Measurements from ENCODE around the gene MAPRE3. TPM values are rescaled to one million over a fixed set of nuclear protein-coding genes. Genes with fewer than 3 reads are reported as not detected.
A peak's percentile ranks its signal among the peaks of the same experiment; 100 is the strongest.

MAPRE3 gene
- total and polyA plus RNA-seq, 9 donors = 7.8 to 45.7 (median 27.1) TPM

GRCh38 chr2:26978061-26978596 is 7.7 kb downstream of the MAPRE3 start:
- Histone ChIP-seq H3K9me3 (replicated peaks; ENCODE audit: control insufficient read depth, low read depth, low read length) (no peaks in the 10 kb centered on the region), H3K27ac (ENCODE audit: low read length) (no peak overlapping the region), H3K27me3 (ENCODE audit: control insufficient read depth, insufficient read depth, low read length) (peaks cover 7% of the 10 kb centered on the region), H3K36me3 (ENCODE audit: control insufficient read depth, insufficient read depth, low read length) (no peaks in the 10 kb centered on the region), H3K4me3 (ENCODE audit: low read length) (no peak overlapping the region), H3K4me1 (ENCODE audit: control insufficient read depth, insufficient read depth, low read length) (peaks cover 7% of the 10 kb centered on the region)
- 71% methylated on average over 1 of the region's 4 CpGs for WGBS (ENCODE audit: insufficient coverage)
- DNase-seq = no peak

DNA sequence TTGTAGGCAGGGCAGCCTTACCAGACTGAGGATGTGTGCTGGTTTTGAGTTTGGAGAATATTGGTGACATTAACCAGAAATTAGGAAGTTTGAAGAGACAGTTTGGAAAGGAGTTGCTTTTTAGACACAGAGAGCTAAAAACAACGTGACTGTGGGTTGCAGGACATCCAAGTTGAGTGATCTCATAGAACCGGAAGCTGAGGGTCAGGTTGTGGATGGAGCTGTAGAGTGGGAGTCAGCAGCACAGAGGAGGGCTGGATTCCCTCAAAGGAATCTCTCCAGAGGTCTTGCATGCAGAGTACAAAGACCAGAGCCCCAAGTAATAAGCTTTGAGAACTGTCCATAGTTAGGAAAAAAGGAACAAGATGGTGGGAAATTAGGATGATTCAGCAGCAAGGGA is 9.3 kb downstream of the MAPRE3 start:
- Histone ChIP-seq H3K27ac (ENCODE audit: low read length) (no peak overlapping the region), H3K9me3 (replicated peaks; ENCODE audit: control insufficient read depth, low read depth, low read length) (no peaks in the 10 kb centered on the region), H3K36me3 (ENCODE audit: control insufficient read depth, insufficient read depth, low read length) (no peaks in the 10 kb centered on the region), H3K4me1 (ENCODE audit: control insufficient read depth, insufficient read depth, low read length) (peaks cover 7% of the 10 kb centered on the region), H3K27me3 (ENCODE audit: control insufficient read depth, insufficient read depth, low read length) (peaks cover 4% of the 10 kb centered on the region), H3K4me3 (ENCODE audit: low read length) (no peak overlapping the region)
- 61% methylated on average over 2 of the region's 2 CpGs for WGBS (ENCODE audit: insufficient coverage)
- DNase-seq = no peak

DNA sequence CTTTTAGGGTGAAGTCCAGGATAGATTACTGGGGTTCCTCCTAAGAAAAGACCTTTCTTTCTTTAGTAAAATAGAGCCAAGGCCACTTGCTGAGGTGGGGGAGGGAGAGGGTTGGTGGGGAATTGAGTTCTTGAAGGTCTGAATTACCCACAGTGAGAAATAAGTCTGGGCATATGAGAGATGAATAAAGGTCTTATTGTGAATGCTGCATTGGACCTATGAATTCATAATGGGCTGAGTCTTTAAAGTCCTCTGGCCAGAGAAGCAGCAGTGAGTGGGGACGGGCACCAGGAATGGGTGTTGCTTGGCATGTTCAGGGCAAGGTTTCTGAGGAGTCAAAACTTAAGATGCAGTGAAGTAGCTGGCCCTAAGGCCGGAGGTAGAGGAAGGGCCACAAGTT is 10.5 kb downstream of the MAPRE3 start:
- Histone ChIP-seq H3K4me1 (ENCODE audit: control insufficient read depth, insufficient read depth, low read length) (peaks cover 5% of the 10 kb centered on the region), H3K27ac (ENCODE audit: low read length) (no peak overlapping the region), H3K27me3 (ENCODE audit: control insufficient read depth, insufficient read depth, low read length) (peaks cover 4% of the 10 kb centered on the region), H3K4me3 (ENCODE audit: low read length) (no peak overlapping the region), H3K36me3 (ENCODE audit: control insufficient read depth, insufficient read depth, low read length) (no peaks in the 10 kb centered on the region), H3K9me3 (replicated peaks; ENCODE audit: control insufficient read depth, low read depth, low read length) (no peaks in the 10 kb centered on the region)
- DNase-seq = no peak
- WGBS (ENCODE audit: insufficient coverage) = 90% methylated on average over 2 of the region's 2 CpGs

- 39% methylated on average over 2 of the region's 2 CpGs for WGBS (ENCODE audit: insufficient coverage)
- H3K9me3 ChIP-seq (replicated peaks; ENCODE audit: control insufficient read depth, low read depth, low read length) = no peaks in the 10 kb centered on the region
- no peaks in the 10 kb centered on the region for H3K36me3 ChIP-seq (ENCODE audit: control insufficient read depth, insufficient read depth, low read length)
- peak; percentile 39 for DNase-seq
- peaks cover 4% of the 10 kb centered on the region for H3K27me3 ChIP-seq (ENCODE audit: control insufficient read depth, insufficient read depth, low read length)
- H3K4me1 ChIP-seq (ENCODE audit: control insufficient read depth, insufficient read depth, low read length) = peaks cover 5% of the 10 kb centered on the region
- no peak overlapping the region for H3K27ac ChIP-seq (ENCODE audit: low read length)
- H3K4me3 ChIP-seq (ENCODE audit: low read length) = no peak overlapping the region
Observed at GRCh38 chr2:26982102-26982742, 11.8 kb downstream of the MAPRE3 start.

- peaks cover 4% of the 10 kb centered on the region for H3K27me3 ChIP-seq (ENCODE audit: control insufficient read depth, insufficient read depth, low read length)
- no CpG with 5 or more reads among the region's 3 CpGs for WGBS (ENCODE audit: insufficient coverage)
- peaks cover 3% of the 10 kb centered on the region for H3K4me1 ChIP-seq (ENCODE audit: control insufficient read depth, insufficient read depth, low read length)
- no peak overlapping the region for H3K4me3 ChIP-seq (ENCODE audit: low read length)
- no peaks in the 10 kb centered on the region for H3K36me3 ChIP-seq (ENCODE audit: control insufficient read depth, insufficient read depth, low read length)
- no peaks in the 10 kb centered on the region for H3K9me3 ChIP-seq (replicated peaks; ENCODE audit: control insufficient read depth, low read depth, low read length)
- DNase-seq = no peak
- H3K27ac ChIP-seq (ENCODE audit: low read length) = no peak overlapping the region
Observed at GRCh38 chr2:26983746-26984145, 13.3 kb downstream of the MAPRE3 start.

DNA sequence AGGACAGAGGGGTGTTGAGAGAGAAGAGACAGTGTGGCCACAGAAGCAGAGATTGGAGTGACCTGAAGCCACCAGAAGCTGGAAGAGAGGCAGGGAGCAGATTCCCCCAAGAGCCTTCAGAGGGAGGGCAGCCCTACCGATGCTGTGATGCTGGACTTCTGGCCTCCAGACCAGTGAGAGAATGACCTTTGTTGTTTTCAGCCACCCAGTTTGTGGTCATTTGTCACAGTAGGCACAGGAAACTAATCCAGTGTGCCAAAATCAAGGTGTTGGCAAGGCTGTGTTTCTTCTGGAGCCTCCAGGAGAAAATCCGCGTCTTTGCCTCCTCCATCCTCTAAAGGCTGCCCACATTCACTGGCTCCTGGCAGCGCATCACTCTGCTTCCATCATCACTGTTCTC is 15.4 kb downstream of the MAPRE3 start:
- Histone ChIP-seq H3K27me3 (ENCODE audit: control insufficient read depth, insufficient read depth, low read length) (no peaks in the 10 kb centered on the region), H3K9me3 (replicated peaks; ENCODE audit: control insufficient read depth, low read depth, low read length) (no peaks in the 10 kb centered on the region), H3K4me3 (ENCODE audit: low read length) (no peak overlapping the region), H3K36me3 (ENCODE audit: control insufficient read depth, insufficient read depth, low read length) (no peaks in the 10 kb centered on the region), H3K27ac (ENCODE audit: low read length) (no peak overlapping the region), H3K4me1 (ENCODE audit: control insufficient read depth, insufficient read depth, low read length) (peaks cover 3% of the 10 kb centered on the region)
- 95% methylated on average over 4 of the region's 4 CpGs for WGBS (ENCODE audit: insufficient coverage)
- DNase-seq = no peak

- Histone ChIP-seq H3K4me3 (ENCODE audit: low read length) (no peak overlapping the region), H3K9me3 (replicated peaks; ENCODE audit: control insufficient read depth, low read depth, low read length) (no peaks in the 10 kb centered on the region), H3K4me1 (ENCODE audit: control insufficient read depth, insufficient read depth, low read length) (peaks cover 3% of the 10 kb centered on the region), H3K27me3 (ENCODE audit: control insufficient read depth, insufficient read depth, low read length) (no peaks in the 10 kb centered on the region), H3K27ac (ENCODE audit: low read length) (no peak overlapping the region), H3K36me3 (ENCODE audit: control insufficient read depth, insufficient read depth, low read length) (no peaks in the 10 kb centered on the region)
- 76% methylated on average over 4 of the region's 5 CpGs for whole genome bisulfite sequencing (ENCODE audit: insufficient coverage)
- no peak for DNase-seq
Observed at GRCh38 chr2:26986576-26986975, 16.1 kb downstream of the MAPRE3 start.

DNA sequence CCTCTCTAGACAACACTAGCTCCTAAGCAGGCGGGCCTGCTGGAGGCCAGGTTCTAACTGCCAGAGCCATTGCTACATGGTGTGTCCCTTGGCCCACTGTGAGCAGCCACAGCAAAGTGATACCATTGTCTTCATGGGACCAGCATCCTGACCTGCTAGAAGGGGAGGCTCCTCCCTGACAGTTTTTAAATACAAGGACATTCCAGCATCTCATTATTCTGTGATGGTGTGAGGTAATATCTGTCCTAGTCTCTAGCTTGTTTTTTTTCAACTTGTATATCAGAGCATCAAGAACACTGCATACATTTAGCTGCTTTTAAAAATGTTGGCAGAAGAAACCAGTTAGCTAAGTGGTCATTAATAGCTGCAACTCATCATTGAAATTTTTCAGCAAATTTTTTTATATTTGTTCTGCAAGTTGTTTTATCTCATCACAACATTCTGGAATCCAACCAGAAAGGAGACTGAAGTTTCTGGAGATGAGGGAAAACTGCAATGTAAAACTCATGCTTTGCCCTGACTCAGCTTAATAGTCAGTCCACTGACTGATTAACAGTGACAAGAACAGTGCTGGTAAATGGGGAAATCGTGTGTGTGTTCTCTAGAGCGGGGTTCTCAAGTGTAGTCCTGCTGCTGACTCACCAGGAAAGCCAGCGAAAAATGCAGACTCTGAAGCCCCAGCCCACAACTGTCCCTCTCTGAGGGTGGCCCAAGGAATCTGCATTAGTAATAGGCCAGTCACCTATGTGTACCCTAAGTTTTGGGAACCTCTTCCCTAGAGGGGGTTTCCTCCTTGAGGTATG is 17.8 kb downstream of the MAPRE3 start:
- Histone ChIP-seq H3K9me3 (replicated peaks; ENCODE audit: control insufficient read depth, low read depth, low read length) (no peaks in the 10 kb centered on the region), H3K27me3 (ENCODE audit: control insufficient read depth, insufficient read depth, low read length) (no peaks in the 10 kb centered on the region), H3K4me3 (ENCODE audit: low read length) (no peak overlapping the region), H3K27ac (ENCODE audit: low read length) (no peak overlapping the region), H3K4me1 (ENCODE audit: control insufficient read depth, insufficient read depth, low read length) (no peaks in the 10 kb centered on the region), H3K36me3 (ENCODE audit: control insufficient read depth, insufficient read depth, low read length) (no peaks in the 10 kb centered on the region)
- DNase-seq = no peak
- WGBS (ENCODE audit: insufficient coverage) = 80% methylated on average over 4 of the region's 4 CpGs

DNA sequence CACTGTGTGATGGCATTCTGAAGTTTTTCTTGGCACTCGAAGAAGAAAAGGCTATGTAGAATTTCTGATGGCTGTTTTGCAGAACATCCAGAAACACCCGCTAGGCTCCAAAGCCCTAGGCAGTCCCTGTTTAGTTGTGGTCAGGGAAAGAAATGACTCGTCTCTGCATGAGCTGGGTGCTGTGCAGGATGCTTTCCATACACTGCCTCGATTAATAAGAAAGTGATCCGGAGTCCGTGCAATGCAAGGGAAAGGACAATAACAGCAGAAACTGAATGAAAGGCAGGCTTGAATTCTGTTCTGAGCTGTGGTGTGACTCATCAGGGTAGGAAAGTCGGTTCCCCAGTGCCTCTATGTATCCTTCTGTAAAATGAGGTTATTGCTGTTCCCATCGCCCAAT is 18.7 kb downstream of the MAPRE3 start:
- WGBS (ENCODE audit: insufficient coverage) = 80% methylated on average over 7 of the region's 8 CpGs

DNA sequence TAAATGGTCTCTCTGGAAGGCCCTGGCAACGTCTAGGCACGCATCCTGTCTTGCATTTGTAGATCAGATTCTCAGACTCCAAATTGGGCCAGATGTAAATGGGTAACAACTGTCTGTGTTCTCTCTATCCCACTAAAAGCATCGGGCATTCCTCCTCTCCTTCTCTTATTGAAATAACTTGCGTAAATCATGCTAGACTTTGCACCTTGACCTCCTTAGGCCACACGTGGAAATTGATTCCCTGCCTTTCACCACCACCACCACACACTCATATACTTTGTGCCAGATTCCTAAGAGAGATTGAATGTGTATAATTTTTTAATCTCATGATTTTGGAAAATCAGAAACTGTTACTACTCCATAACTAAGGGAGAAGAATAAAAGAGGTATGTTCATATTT is 21.3 kb downstream of the MAPRE3 start:
- H3K4me3 ChIP-seq (ENCODE audit: low read length) = no peak overlapping the region

More for the DNA sequence above, 18.7 kb downstream of the MAPRE3 start:
- Histone ChIP-seq H3K36me3 (ENCODE audit: control insufficient read depth, insufficient read depth, low read length) (no peaks in the 10 kb centered on the region), H3K27ac (ENCODE audit: low read length) (no peak overlapping the region), H3K27me3 (ENCODE audit: control insufficient read depth, insufficient read depth, low read length) (no peaks in the 10 kb centered on the region), H3K9me3 (replicated peaks; ENCODE audit: control insufficient read depth, low read depth, low read length) (no peaks in the 10 kb centered on the region), H3K4me3 (ENCODE audit: low read length) (no peak overlapping the region), H3K4me1 (ENCODE audit: control insufficient read depth, insufficient read depth, low read length) (no peaks in the 10 kb centered on the region)
- no peak for DNase-seq

More for the DNA sequence above, 21.3 kb downstream of the MAPRE3 start:
- DNase-seq = no peak
- Histone ChIP-seq H3K27ac (ENCODE audit: low read length) (no peak overlapping the region), H3K4me1 (ENCODE audit: control insufficient read depth, insufficient read depth, low read length) (no peaks in the 10 kb centered on the region), H3K9me3 (replicated peaks; ENCODE audit: control insufficient read depth, low read depth, low read length) (no peaks in the 10 kb centered on the region), H3K36me3 (ENCODE audit: control insufficient read depth, insufficient read depth, low read length) (no peaks in the 10 kb centered on the region), H3K27me3 (ENCODE audit: control insufficient read depth, insufficient read depth, low read length) (no peaks in the 10 kb centered on the region)
- WGBS (ENCODE audit: insufficient coverage) = 64% methylated on average over 2 of the region's 5 CpGs

All from muscle of leg (tissue), 11 donors.